HepG2 (cell line): ENCODE measurements around the gene MYORG. TPM values are rescaled to one million over a fixed set of nuclear protein-coding genes. Genes with fewer than 3 reads are reported as not detected.
A peak's percentile ranks its signal among the peaks of the same experiment; 100 is the strongest.

Source experiments
- AHR ChIP-seq: IDR thresholded peaks from 2 replicates; pipeline ENCODE4 v1.6.1; 2018; ENCODE audit warnings: missing genetic modification reagents, missing compliant biosample characterization
- CAMTA2 ChIP-seq: sonication (generic); formaldehyde crosslinking; IDR thresholded peaks from 2 replicates; pipeline ENCODE4 v1.4.0; 2020; ENCODE audit warnings: mild to moderate bottlenecking, missing genetic modification reagents, borderline replicate concordance
- CHCHD3 ChIP-seq: sonication (generic); formaldehyde crosslinking; IDR thresholded peaks from 2 replicates; pipeline ENCODE4 v1.8.0; 2022; ENCODE audit warnings: mild to moderate bottlenecking, missing genetic modification reagents, moderate library complexity
- CHD4 ChIP-seq: fragments of 200-600 bp; sonication (generic); IDR thresholded peaks from 2 replicates; pipeline ENCODE4 v1.7.0; 2017; ENCODE audit warnings: mild to moderate bottlenecking, low read length, borderline replicate concordance
- GLMP ChIP-seq: sonication (generic); formaldehyde crosslinking; IDR thresholded peaks from 2 replicates; pipeline ENCODE4 v1.9.0; 2021; ENCODE audit warnings: missing genetic modification reagents, mild to moderate bottlenecking, borderline replicate concordance
- HDAC2 ChIP-seq: sonication (generic); formaldehyde crosslinking; IDR thresholded peaks from 2 replicates; pipeline ENCODE4 v1.4.0; 2020; ENCODE audit warnings: missing genetic modification reagents
- KLF13 ChIP-seq: sonication (generic); formaldehyde crosslinking; IDR thresholded peaks from 2 replicates; pipeline ENCODE4 v1.4.0; 2020; ENCODE audit warnings: mild to moderate bottlenecking, missing genetic modification reagents
- KLF6 ChIP-seq: IDR thresholded peaks from 2 replicates; pipeline ENCODE4 v1.8.0; 2016; ENCODE audit warnings: missing biosample characterization, missing genetic modification reagents
- MYC ChIP-seq: sonication (generic); formaldehyde crosslinking; IDR thresholded peaks from 2 replicates; pipeline ENCODE4 v1.9.0; 2021; ENCODE audit warnings: missing genetic modification reagents, borderline replicate concordance
- MYPOP ChIP-seq: sonication (generic); formaldehyde crosslinking; IDR thresholded peaks from 2 replicates; pipeline ENCODE4 v1.8.1; 2023; ENCODE audit warnings: mild to moderate bottlenecking, moderate library complexity, missing genetic modification reagents
- NFE2L2 ChIP-seq: fragments of 150-350 bp; IDR thresholded peaks from 2 replicates; pipeline ENCODE4 v1.6.1; 2014; ENCODE audit warnings: low read length
- RBM39 ChIP-seq: fragments of 200-400 bp; formaldehyde crosslinking; IDR thresholded peaks from one replicate; pipeline ENCODE4 v1.6.1; 2018; ENCODE audit warnings: antibody characterized with exemption, mild to moderate bottlenecking, low read depth, low read length; ENCODE audit not compliant: poor library complexity, severe bottlenecking
- SMARCC2 ChIP-seq: fragments of 450-650 bp; IDR thresholded peaks from 2 replicates; pipeline ENCODE4 v1.6.1; 2017; ENCODE audit warnings: antibody characterized with exemption, mild to moderate bottlenecking
- SP2 ChIP-seq: sonication (generic); formaldehyde crosslinking; IDR thresholded peaks from 2 replicates; pipeline ENCODE4 v1.5.1; 2020; ENCODE audit warnings: mild to moderate bottlenecking, missing genetic modification reagents
- TBL1XR1 ChIP-seq: fragments of 150-350 bp; IDR thresholded peaks from 2 replicates; pipeline ENCODE4 v1.6.1; 2014; ENCODE audit warnings: borderline replicate concordance, low read length; ENCODE audit not compliant: partially characterized antibody
- ZNF205 ChIP-seq: IDR thresholded peaks from 2 replicates; pipeline ENCODE4 v1.6.1; 2018; ENCODE audit warnings: missing biosample characterization, missing genetic modification reagents
- ZNF235 ChIP-seq: sonication (generic); formaldehyde crosslinking; IDR thresholded peaks from 2 replicates; pipeline ENCODE4 v1.8.1; 2023; ENCODE audit warnings: mild to moderate bottlenecking, missing genetic modification reagents, borderline replicate concordance
- ZNF503 ChIP-seq: sonication (generic); formaldehyde crosslinking; IDR thresholded peaks from 2 replicates; pipeline ENCODE4 v1.4.0; 2020; ENCODE audit warnings: missing genetic modification reagents
- ZNF839 ChIP-seq: sonication (generic); formaldehyde crosslinking; IDR thresholded peaks from 2 replicates; pipeline ENCODE4 v1.4.0; 2020; ENCODE audit warnings: missing genetic modification reagents, mild to moderate bottlenecking, borderline replicate concordance
- ZNF878 ChIP-seq: sonication (generic); formaldehyde crosslinking; IDR thresholded peaks from 2 replicates; pipeline ENCODE4 v1.8.1; 2023; ENCODE audit warnings: mild to moderate bottlenecking, missing genetic modification reagents, moderate library complexity
- ZNF883 ChIP-seq: sonication (generic); formaldehyde crosslinking; IDR thresholded peaks from 2 replicates; pipeline ENCODE4 v1.5.1; 2020; ENCODE audit warnings: mild to moderate bottlenecking, missing genetic modification reagents; ENCODE audit errors: not compliant biosample characterization
- polyA plus RNA-seq, 8 experiments: library from polyadenylated mRNA; depleted of rRNA in 3 of 8; stranded (reverse) in 7 of 8; unstranded in 1 of 8; fragments of >200 nt; fragmentation: Illumina TruSeq in 4 of 8; extraction: Trizol in 4 of 8; gene quantifications; 2 replicates each; pipeline versions ENCODE4 v1.2.1 to v1.2.3, GENCODE V29; 2011 to 2016; ENCODE audit warnings: low read depth in 4 of 8, missing spikeins in 1 of 8, mixed read lengths in 1 of 8; ENCODE audit not compliant: insufficient read depth in 1 of 8
- total RNA-seq, 5 experiments: library from RNA; depleted of rRNA; stranded (reverse); fragments of >200 nt; fragmentation: Illumina TruSeq; extraction: Trizol; gene quantifications; 2 replicates each; pipeline ENCODE4 v1.2.3, GENCODE V29; 2016; ENCODE audit warnings: low read depth in 1 of 5
- TF ChIP-seq, protein P1 (sequence below): fragments of 450-650 bp; IDR thresholded peaks from 2 replicates; pipeline ENCODE4 v1.6.1; 2017; ENCODE audit warnings: mild to moderate bottlenecking

The MYORG gene
- total and polyA plus RNA-seq, 2 of the 13 experiments (the other 11 are each of a cell fraction or from before 2014, with no cell fraction given), result 11.1 to 22.4 TPM

DNA sequence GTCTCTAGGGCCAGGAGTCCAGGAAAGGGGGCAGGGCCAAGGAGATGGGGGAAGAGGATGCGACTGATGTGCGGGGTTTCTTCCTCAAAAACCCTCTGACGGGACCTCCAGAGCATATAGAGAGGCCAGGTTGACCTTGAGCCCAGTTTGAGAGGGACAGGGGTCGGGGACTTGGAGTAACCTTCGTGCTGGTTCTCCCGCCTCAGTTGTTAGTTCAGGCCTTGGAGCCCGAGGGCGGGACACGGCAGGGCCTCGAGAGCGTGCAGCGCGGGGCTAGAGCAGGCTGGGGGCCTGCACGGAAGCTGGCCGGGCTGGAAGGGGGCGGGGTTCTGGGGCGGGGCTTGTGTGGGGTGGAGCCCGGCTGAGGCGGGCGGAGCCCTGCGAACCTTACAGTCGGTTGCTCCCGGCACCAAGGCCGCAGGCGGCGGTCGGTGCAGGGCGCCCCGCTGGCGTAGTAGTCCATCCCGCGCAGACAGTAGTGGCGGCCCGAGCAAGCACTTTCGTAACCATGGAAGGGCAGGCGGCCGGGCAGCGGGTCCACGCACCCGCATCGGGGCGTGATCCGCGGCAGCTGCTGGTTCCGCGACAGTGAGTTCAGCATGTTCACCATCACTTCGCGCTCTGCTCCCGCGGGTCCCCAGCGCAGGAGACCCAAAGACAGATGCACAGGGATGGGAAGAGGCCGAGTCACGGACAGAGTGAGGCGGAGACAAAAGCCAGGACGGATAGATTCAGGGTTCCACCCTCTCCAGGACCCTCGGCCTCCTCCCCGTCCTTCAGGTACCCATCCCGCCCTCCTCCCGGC is 4.0 kb upstream of the MYORG start (continued):
- TF ChIP-seq CHD4 (no peak), ZNF839 (CRISPR knock-in tag) (no peak), TBL1XR1 (no peak), CHCHD3 (peak; percentile 31; the same call in 1 of the 2 replicates), KLF6 (CRISPR knock-in tag) (peak; percentile 56; the same call in 1 of the 2 replicates), MYPOP (peak; percentile 89), HDAC2 (CRISPR knock-in tag) (no peak; the same call in 1 of the 2 replicates), SMARCC2 (no peak), ZNF205 (CRISPR knock-in tag) (peak; percentile 34; the same call in 1 of the 2 replicates), ZNF235 (CRISPR knock-in tag) (0 out of 2 replicates have a peak, but pooled peaks have one; percentile 28), KLF13 (CRISPR knock-in tag) (peak; percentile 18; the same call in 1 of the 2 replicates), AHR (no peak), SP2 (CRISPR knock-in tag) (peak; percentile 57), ZNF503 (CRISPR knock-in tag) (no peak), RBM39 (peak; percentile 35), MYC (CRISPR knock-in tag) (no peak; the same call in 1 of the 2 replicates), ZNF878 (CRISPR knock-in tag) (peak; percentile 48; the same call in 1 of the 2 replicates), ZNF883 (CRISPR knock-in tag) (peak; percentile 60), GLMP (CRISPR knock-in tag) (no peak), CAMTA2 (no peak), NFE2L2 (no peak)
- TF ChIP-seq, protein P1, sequence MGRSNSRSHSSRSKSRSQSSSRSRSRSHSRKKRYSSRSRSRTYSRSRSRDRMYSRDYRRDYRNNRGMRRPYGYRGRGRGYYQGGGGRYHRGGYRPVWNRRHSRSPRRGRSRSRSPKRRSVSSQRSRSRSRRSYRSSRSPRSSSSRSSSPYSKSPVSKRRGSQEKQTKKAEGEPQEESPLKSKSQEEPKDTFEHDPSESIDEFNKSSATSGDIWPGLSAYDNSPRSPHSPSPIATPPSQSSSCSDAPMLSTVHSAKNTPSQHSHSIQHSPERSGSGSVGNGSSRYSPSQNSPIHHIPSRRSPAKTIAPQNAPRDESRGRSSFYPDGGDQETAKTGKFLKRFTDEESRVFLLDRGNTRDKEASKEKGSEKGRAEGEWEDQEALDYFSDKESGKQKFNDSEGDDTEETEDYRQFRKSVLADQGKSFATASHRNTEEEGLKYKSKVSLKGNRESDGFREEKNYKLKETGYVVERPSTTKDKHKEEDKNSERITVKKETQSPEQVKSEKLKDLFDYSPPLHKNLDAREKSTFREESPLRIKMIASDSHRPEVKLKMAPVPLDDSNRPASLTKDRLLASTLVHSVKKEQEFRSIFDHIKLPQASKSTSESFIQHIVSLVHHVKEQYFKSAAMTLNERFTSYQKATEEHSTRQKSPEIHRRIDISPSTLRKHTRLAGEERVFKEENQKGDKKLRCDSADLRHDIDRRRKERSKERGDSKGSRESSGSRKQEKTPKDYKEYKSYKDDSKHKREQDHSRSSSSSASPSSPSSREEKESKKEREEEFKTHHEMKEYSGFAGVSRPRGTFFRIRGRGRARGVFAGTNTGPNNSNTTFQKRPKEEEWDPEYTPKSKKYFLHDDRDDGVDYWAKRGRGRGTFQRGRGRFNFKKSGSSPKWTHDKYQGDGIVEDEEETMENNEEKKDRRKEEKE, result no peak
